ENCODE measurements around the gene SLC7A1. TPM values are rescaled to one million over a fixed set of nuclear protein-coding genes. Genes with fewer than 3 reads are reported as not detected.
"Not testable (repeated sequence)": the region's sequence is repeated elsewhere in the genome, so short reads cannot be mapped to it uniquely, and the experiment has no call there.

Gene SLC7A1
- total RNA-seq = 1.1 TPM

DNA sequence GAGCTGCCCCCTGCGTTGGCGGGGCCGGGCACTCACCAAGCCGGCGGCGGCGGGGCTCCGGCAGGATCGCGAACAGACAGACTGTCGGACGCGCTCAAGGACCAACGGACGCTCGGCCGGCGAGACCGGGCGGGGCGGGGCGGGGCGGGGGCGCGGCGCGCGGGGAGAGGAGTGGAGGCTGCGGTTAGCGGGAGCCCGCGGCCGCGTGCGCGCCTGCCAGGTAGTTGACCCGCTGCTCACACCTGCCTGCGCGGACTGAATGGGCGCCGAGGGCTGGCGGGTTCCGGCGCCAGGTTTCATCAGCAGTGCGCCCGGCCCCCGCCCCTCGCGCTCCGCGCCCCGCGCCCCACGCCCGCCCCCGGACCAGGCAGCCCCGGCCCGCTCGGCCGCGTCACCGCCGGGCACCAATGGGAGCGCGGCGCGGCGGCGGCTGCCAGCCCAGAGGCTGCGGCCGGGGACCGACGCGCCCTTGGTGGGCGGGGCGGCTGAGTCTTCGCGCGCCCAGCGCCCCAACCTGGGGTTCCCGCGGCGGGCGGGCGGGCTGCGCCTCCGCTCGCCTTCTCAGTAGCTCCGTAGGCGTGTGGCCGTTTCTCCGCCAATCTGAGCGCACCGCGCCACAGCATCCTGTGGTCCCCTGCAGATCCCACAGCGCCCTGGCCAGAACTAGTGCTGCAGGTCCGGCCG lies at the start of gene SLC7A1:
Gene SLC7A1 (minus strand): TSS at position 309 of the 684 bp plus-strand sequence. CDS start 59,500 bp downstream, outside the sequence.
- peak; percentile 91 for ATAC-seq
- DNase-seq (ENCODE audit: low spot score) = peak; percentile 54

- no peak for DNase-seq (ENCODE audit: low spot score)
- ATAC-seq = no peak
These were observed 45.2 kb upstream of the SLC7A1 start for GRCh38 chr13:29640665-29641064.

DNA sequence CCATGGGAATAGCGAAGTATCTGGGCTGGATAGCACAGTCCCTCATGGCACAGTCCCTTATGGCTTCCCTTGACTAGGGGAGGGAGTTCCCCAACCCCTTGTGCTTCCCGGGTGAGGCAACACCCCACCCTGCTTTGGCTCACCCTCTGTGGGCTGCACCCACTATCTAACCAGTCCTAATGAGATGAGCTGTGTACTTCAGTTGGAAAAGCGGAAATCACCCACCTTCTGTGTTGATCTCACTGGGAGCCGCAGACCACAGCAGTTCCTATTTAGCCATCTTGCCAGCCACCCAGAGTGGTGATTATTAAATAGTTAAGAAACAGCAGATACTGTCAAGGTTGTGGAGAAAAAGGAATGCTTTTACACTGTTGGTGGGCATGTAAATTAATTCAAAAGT lies 41.3 kb upstream of the SLC7A1 start:
- ATAC-seq = not testable (repeated sequence)

GRCh38 chr13:29624997-29625396 lies 29.5 kb upstream of the SLC7A1 start:
- DNase-seq (ENCODE audit: low spot score) (no peak), ATAC-seq (no peak)

More for the DNA sequence above, 41.3 kb upstream of the SLC7A1 start:
- DNase-seq (ENCODE audit: low spot score) = not testable (repeated sequence)

- ATAC-seq (no peak), DNase-seq (ENCODE audit: low spot score) (no peak)
These were observed 26.4 kb upstream of the SLC7A1 start for GRCh38 chr13:29621841-29622240.

DNA sequence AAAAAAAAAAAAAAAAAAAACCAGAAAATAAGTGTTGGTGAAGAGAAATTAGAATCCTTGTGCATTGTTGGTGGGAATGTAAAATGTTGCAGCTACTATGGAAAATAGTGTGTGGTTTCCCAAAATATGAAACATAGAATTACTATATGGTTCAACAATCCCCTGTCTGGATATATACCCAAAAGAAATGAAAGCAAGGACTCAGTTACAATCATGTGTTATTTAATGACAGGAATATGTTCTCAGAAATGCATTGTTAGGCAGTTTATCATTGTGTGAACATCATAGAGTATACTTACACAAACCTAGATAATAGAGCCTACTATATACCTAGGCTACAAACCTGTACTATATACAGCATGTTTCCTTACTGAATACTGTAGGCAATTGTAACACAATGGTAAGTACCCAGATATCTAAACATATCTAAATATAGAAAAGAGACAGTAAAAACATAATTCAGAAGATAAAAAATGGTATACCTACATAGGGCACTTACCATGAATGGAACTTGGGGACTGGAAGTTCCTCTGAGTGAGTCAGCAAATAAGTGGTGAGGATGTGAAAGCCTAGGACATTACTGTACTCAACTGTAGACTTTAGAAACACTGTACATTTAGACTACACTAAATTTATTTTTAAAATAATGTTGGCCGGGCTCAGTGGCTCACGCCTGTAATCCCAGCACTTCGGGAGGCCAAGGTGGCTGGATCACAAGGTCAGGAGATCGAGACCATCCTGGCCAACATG lies 25.7 kb upstream of the SLC7A1 start:
- ATAC-seq = no peak

GRCh38 chr13:29619995-29620394 lies 24.5 kb upstream of the SLC7A1 start:
- ATAC-seq (no peak), DNase-seq (ENCODE audit: low spot score) (no peak)

More for the DNA sequence above, 25.7 kb upstream of the SLC7A1 start:
- no peak for DNase-seq (ENCODE audit: low spot score)

DNA sequence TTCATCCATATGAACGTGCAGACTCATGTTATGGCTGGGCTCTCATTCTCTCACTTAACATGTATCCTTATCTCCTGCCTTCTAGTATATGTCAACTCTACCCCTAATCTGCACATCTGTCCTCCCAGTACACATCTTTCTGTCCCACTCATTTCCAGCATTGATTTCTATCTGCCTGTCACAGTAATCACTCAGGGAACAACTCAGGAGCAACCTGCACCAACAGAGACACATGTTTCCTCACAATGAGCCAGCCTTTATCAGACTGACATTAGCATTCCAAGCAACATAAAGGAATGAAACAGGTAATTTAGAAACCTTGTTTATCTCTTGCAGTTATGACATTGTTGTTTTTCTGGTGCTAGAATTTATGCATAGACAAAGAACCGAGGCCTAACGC lies 17.6 kb upstream of the SLC7A1 start:
- no peak for ATAC-seq
- no peak for DNase-seq (ENCODE audit: low spot score)

GRCh38 chr13:29607465-29607864 lies 12.0 kb upstream of the SLC7A1 start:
- no peak for DNase-seq (ENCODE audit: low spot score)
- ATAC-seq = no peak

DNA sequence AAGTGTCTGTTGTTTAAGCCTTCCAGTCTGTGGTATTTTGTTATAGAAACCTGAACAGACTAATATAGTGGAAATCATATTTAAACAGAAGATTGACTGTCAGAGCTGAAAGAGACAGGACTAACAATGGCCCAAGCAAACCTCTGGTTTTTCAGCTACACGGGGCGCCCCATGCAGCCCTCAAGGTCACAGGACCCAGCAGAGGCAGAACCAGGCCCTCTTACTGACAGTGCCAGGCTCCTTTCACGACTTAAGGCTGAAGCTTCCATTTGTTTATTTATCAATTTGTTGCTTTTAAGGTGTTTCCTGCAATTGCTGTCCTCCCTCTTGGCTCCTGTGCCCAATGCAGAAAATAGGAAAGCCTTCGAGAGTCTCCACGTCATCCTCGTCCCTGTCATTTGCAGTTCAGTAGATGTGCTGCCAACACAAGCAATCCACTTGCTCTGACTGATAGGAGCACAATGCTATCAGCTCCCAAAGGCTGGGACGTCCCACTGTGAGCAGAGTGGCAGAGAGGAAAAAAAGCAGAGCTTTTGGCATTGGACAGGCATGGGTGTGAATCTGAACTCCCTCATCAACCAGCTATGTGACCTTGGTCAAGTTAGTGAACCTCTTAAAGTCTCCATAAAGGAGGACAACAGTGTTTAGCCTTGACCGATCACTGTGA lies 10.5 kb upstream of the SLC7A1 start:
- no peak for DNase-seq (ENCODE audit: low spot score)
- ATAC-seq = no peak

- DNase-seq (ENCODE audit: low spot score) = no peak
- no peak for ATAC-seq
These were observed 2.8 kb upstream of the SLC7A1 start for GRCh38 chr13:29598321-29598720.

GRCh38 chr13:29597706-29598105 lies 2.2 kb upstream of the SLC7A1 start:
- DNase-seq (ENCODE audit: low spot score) (no peak), ATAC-seq (no peak)

DNA sequence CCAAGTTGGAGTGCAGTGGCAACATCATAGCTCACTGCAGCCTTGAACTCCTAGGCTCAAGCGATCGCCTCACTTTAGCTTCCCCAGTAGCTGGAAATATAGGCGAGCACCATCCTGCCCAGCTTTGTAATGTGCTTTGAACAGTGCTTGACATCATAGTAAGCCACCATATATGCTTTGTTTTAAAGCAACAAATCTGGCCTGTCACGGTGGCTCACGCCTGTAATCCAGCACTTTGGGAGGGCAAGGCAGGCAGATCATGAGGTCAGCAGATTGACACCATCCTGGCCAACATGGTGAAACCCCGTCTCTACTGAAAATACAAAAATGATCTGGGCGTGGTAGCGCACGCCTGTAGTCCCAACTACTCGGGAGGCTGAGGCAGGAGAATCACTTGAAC lies 1.8 kb upstream of the SLC7A1 start:
- no peak for DNase-seq (ENCODE audit: low spot score)
- no peak for ATAC-seq

- no peak for ATAC-seq
These were observed 553 bp upstream of the SLC7A1 start for GRCh38 chr13:29596064-29596418.

GRCh38 chr13:29594710-29595379 lies 643 bp downstream of the SLC7A1 start:
- DNase-seq (ENCODE audit: low spot score) = no peak
- ATAC-seq = peak; percentile 59

More at GRCh38 chr13:29596064-29596418, 553 bp upstream of the SLC7A1 start:
- DNase-seq (ENCODE audit: low spot score) = no peak

GRCh38 chr13:29594303-29594709 lies 1.2 kb downstream of the SLC7A1 start:
- no peak for DNase-seq (ENCODE audit: low spot score)

GRCh38 chr13:29593605-29594297 lies 1.7 kb downstream of the SLC7A1 start:
- DNase-seq (ENCODE audit: low spot score) (no peak), ATAC-seq (no peak)

More at GRCh38 chr13:29594303-29594709, 1.2 kb downstream of the SLC7A1 start:
- ATAC-seq = peak; percentile 24

- DNase-seq (ENCODE audit: low spot score) (no peak), ATAC-seq (no peak)
These were observed 4.2 kb downstream of the SLC7A1 start for GRCh38 chr13:29591310-29591709.

- no peak for ATAC-seq
- no peak for DNase-seq (ENCODE audit: low spot score)
These were observed 5.5 kb downstream of the SLC7A1 start for GRCh38 chr13:29589967-29590366.

GRCh38 chr13:29589234-29589633 lies 6.3 kb downstream of the SLC7A1 start:
- ATAC-seq (no peak), DNase-seq (ENCODE audit: low spot score) (no peak)

DNA sequence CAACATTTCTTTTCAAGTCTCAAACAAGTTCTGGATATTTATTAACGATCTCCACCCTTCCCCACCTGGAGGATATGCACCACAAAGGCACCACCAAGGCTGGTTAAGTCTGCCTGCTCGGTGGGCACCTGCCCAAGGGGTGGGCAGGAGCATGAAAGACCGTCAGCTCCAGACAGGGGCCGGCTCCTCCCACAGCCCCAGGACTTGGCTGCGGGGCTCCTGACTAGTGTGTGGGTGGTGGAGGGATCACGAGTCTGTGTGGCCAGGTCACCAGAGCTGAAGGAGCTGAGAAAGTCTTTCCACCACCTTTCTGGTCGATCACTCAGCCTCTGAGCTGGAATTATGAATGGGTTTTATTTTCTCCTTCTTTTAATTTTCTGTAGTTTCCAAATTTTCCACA lies 7.8 kb downstream of the SLC7A1 start:
- ATAC-seq (no peak), DNase-seq (ENCODE audit: low spot score) (no peak)
